AG20443 (cell line): ENCODE data around the gene PCBP3.
A peak's percentile ranks its signal among the peaks of the same experiment; 100 is the strongest.
"Not testable (repeated sequence)": the region's sequence is repeated elsewhere in the genome, so short reads cannot be mapped to it uniquely, and the experiment has no call there.

Experiments used
- DNase-seq: peaks from one replicate; pipeline ENCODE4 v3.0.0; 2012; ENCODE audit warnings: low spot score, mixed read lengths

The PCBP3 gene

DNA sequence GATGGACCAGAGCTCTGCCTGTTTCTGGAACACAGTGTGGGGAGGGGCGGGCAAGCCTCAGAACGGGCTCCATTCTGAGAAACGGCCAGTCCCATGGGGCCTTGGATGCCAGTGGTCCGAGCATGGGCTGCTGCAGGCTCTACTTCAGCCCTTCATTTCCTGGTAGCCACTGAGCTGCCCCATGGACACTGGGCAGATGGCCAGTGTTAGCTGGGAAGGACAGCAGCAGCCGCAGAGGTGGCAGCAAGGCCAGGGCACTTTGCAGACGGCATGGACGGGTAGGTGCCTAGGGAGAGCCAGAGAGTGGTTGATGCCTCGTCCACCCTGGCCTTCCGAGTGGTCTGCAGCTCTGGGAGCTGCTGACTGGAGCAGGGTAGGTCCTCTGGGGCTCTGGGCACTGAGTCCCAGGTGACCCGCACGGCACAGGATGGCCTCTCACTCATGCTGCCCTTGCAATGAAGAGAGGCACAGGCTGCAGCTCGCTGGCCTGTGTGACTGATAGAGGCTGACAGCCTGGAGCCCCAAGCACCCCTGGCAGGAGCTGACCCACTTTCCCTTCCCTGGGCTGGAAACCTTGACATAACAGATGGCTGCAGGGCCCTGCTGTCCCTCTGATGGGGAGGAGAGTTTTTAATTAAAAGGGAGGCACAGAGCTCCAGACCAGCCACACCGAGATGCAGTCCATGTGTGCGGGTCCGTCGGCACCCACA is 250.4 kb downstream of the PCBP3 start:
- no peak for DNase-seq

DNA sequence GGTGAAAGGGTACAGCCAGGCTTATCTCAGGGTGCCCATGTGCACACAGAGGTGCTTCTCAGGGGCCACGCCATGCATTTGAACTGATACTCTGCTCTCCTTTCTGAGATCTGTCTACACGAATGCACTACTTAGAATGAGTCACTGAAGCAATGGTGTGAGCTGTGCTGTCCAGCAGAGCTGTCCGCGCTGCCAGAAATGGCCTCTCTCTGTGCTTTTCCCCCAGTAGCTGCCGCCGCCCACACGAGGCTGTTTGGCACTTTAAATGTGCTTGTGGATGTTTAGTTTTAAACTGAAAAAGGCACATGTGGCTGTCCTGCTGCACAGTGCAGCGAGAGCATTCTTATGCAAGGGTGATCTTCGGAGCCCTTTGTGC is 250.9 kb downstream of the PCBP3 start:
- DNase-seq = peak; percentile 93

DNA sequence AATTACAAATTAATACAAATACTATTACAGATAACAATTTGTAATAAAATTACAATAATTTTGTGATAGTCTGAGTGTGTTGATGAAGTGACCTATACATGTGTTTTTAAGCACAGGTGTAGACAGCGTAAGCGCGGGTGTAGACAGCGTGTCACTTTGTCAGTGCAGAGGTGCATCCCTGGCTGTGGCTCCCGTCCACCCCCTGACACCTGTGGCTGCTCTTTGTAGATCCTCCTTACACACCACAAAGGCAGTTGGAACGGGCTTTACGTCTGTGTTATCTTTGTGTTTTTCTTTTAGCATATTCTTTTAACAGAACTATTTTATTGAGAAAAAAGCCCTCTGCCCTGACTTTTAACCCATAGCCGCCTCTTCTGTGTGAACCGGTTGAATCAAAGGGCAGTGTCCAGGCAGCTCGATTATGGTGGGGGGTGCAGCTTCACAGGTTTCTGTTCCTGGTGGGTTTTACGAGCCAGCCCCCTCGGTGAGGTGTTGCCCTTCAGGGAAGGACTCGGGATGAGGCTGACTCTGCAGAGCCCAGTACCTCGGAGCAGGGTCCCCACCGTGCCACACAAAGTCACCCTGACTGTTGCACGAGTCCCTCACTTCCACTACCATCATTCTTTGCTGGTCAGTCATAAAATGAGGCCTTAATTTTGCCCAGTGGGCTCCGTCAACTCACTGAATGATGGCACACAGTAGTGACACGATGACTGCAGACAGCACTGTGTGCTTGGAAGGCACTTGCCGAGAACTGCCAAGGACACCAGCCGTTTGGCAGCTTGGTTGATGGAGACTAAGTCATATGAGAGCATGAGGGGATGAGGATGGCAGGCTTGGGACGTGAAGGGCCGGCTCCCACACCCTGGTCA is 251.6 kb downstream of the PCBP3 start:
- DNase-seq = no peak

DNA sequence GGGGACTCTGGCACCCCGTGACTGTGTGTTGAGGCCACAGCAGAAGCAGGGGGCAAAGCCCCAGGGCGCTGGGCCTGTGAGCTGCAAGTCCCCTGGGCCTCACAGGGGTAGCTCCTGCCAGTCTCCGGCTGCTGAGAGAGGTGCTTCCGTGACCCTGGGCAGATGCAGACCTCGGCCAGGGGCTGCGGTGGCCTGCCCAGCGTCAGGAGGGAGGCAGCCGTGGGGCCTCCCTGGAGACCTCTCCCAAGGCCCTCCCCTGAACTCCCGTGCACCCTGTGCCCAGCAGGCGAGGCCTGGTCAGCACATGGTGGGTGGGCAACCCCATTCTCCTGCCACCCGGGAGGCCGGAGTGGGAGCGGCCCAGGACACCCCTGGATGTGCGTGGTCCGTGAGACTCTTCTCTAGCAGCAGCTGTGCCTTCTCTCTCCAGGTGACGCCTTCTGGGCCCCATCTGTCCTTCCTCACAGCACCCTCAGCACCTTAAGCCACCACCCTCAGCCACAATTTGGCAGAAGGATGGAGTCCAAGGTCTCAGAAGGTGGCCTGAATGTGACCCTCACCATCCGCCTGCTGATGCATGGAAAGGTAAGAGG is 252.3 kb downstream of the PCBP3 start:
- DNase-seq = no peak

DNA sequence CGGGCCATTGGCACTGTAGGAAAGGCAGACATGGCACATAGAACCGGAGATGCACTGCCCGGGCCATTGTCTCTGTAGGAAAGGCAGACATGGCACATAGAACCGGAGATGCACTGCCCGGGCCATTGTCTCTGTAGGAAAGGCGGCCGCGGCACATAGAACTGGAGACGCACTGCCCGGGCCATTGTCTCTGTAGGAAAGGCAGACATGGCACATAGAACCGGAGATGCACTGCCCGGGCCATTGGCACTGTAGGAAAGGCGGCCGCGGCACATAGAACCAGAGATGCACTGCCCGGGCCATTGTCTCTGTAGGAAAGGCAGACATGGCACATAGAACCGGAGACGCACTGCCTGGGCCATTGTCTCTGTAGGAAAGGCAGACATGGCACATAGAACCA is 252.9 kb downstream of the PCBP3 start:
- DNase-seq = not testable (repeated sequence)

DNA sequence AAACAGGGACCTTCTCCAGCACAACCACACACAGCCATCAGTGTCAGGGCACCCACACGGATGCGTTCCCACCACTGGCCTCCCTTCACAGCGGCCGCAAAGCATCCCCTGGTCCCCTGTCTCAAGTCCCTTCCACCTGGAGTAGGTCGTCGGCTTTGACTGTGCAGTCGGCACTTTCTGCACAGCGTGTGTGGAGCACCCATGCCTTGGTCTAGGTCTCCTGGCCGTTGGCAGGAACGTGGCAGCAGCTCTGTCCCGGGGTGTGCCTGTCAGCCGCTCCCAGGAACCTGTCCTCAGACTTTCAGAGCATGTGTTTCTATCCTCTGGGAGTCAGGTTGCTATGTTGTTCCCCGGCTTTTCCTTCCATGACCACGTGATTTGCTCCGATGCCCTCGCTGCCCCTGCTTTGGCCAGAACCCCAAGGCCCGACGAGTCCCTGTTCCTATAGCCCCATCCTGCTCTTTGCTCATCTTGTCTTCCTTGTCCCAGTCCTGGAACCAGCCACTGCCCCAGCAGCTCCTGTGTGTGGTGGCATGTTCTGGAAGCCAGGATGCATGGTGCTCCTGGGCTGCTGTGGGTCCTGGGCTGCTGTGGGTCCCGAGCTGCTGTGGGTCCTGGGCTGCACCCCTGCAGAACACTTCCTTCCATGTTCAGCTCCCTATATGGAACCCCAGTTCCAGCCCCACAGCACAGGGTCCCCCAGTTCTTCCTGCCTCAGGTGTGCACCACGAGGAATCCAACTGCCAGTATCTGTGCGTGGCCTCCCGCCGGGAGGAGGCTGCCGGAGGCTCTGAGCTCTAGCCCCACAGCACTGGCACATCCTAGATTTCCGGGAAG is 253.9 kb downstream of the PCBP3 start:
- DNase-seq = no peak

DNA sequence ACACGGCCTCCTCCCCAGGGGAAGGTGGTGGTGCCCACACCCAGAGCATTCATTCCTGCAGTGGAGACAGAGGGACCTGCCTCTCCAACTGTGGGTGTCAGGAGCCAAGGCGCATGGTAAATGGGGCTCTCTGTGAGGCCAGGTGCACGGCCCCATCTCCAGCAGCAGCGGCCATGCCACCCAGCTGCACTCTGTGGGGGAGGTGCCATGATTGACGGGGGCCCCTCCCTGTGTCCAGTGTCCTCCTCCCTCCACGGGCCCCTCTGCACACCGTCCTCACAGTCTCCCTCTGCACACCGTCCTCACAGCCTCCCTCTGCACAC is 254.5 kb downstream of the PCBP3 start:
- no peak for DNase-seq

DNA sequence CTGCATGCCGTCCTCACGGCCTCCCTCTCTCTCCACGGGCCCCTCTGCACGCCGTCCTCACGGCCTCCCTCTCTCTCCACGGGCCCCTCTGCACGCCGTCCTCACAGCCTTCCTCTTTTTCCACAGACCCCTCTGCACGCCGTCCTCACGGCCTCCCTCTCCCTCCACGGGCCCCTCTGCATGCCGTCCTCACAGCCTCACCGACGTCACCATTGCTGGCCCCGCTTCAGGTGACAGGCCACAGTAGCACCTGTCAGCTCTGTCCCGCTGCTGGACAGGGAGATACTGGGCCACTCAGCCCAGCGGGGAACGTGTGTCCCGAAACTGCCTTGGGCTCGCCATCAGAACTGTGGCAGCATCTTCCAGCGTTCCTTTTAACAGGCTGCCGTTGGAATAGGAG is 255.3 kb downstream of the PCBP3 start:
- no peak for DNase-seq

DNA sequence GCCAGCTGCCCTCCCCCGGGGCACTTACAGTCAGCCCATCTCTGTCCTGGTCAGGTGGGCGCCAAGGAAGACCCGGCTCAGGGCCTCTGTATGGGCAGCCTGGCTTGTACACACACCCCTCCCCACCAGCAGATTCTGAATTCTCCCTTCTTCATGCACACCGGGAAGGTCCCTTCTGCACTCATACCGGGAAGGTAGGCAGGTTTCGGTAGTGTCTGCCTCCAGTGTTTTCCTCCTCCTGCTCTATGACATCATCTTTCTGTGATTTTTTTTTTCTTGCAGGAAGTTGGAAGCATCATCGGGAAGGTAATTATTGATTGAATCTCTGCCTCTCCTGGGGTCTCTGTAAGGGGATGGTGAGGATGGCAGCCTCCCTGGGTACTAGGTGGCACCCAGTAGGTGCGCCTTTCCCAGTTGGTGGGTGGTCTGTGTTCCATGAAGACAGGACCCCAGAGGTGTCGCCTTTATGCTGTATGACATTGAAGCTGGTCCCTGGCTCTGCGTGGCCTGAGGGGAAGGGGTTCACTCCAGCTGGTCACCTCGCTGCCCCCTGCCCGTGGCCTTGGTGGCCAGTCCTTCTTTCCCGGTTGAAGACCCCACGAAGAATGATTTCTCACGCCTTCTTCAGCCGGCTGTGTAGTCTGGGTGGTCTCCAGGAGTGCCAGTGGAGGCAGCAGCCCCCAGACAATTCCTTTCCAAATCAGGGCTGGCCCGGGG is 255.9 kb downstream of the PCBP3 start:
- no peak for DNase-seq

DNA sequence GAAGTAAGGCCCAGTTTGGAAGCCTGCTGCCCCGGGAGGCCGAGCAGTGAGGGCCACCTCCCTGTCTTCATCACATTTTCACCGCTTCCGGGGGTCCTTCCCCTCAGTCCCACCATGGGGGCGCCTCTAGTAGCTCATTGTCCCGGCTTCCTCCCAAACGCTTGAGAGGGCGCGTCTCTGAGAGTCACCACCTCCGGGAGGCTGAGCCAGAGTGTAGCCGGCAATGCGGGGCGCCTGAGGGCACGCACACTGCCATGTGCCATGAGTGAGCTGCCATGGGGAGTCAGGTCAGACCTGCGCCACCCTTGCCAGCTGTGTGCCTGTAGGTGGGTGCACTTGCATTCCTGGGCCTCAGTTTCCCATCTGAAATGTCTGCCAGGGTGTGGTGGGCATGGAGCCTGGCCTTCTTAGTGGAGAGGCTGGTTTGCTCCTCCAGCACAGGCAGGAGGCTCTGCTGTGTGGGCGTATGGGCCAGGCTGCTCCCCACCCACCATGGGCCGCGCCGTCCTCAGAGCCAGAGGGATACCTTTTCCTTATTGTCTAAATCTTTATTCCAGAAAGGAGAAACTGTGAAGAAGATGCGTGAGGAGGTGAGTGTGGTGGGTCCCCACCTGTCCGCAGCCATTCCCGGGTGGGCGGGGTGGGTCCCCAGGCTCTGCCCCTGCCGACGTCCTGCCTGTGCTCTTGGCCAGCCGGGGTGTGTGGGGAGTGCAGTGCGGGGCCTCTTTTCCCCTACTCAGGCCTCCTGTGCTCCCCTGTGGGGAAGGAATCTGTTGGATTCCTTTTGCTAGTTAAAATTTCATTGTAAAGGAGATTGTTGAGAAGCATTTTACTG is 256.7 kb downstream of the PCBP3 start:
- no peak for DNase-seq

DNA sequence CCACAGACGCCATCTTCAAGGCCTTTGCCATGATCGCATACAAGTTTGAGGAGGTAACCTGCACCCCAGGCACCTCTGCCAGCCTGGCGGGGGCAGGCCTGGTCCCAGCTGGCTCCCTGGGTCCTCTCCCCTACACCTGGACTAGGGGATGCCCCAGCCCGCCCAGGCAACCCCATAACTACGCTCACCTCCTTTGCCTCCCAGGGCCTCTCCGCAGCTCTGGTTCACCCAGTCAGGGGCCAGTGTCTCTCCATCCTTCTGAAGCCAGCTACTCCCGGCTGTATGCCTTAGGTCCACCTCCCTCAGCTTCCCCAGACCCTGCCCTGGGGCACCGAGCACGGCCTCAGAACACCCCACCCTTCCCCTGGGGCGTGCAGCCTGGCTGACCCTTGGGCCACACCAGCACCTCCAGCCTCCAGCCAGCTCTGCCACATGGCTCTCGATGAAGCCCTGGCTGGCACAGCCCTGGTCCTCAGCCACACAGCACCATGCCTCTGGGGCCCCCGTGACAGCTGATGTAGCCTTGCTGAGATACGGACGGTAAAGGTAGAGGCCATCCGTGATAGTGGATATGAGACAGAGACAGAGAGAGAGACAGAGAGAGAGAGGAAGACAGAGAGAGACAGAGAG is 257.7 kb downstream of the PCBP3 start:
- DNase-seq = no peak

DNA sequence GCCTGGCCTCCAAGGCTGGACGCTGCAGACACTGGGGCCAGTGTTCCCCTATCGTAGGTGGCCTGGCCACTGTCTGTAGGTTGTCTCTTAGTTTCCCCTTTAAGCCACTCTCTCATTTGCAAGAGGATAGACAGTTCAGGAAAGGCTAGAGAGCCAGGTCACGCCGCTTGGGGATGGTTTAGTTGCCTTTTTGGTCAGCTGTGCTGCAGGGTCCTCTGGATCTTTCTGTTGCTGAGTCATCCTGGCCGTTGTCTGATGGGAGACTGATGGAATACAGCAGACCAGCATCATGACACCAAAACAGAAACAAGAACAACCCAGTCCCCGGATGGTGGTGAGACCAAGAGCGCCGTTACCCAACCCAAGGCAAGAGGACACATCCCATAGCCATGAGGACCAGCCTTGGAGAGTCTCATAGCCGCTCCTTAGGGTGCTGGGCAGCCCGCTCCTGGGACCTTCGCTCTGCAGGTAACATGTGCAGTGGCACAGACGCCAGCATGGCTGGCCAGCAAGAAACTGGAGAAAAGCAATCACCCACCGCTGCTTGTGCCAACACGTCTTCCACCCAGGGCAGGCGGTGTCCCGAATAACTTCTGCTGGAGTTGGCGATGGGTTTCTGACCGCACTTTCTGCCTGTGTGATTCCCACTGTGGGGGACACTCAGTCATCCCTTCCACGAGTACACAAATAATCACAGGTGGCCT is 258.9 kb downstream of the PCBP3 start:
- no peak for DNase-seq

DNA sequence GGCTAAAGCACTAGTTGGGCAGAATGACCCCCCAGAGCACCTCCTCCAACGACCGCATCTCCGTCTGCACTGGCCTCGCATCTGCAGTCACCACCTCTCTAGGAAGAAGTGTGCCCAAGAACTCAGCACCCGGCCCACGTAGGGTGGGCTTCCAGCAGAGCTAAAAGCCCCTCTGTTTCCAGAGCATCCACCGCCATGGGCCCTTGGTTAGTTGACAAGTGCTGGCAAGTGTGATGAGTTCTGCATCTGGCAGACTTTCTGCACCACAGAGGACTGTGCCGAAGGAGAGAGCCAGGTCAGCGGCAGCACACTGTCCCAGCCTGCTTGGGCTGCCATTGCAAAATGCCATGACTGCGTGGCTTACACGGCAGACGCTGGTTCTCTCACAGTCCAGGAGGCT is 261.7 kb downstream of the PCBP3 start:
- DNase-seq = no peak

DNA sequence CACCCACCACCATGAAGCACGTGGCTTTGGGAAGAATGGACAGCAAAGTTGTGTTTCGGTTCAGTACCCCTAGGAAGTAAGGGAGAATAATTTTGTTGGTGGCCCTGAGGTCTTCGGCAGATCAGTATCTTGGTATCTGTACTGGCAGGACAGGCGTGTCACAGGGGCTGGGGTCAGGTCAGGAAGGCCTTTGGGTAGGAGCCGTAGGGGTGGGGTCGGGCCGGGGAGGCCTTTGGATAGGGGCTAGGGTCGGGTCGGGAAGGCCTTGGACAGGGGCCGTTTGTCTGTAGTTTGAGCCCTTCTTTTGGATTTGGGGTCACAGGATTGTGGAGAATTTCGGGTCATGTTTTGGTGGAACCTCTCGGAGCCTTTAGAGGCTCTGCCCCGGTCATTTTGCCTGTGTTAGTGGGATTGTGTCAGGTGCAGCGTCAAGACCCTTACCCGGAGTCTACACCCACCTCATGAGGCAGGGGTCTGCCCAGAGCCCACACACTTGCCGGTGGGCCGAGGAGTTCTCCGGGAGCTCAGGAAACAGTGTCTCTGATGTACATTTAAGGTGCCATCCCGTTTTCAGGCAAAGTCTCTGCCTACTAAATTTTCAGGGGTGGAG is 262.8 kb downstream of the PCBP3 start:
- no peak for DNase-seq

DNA sequence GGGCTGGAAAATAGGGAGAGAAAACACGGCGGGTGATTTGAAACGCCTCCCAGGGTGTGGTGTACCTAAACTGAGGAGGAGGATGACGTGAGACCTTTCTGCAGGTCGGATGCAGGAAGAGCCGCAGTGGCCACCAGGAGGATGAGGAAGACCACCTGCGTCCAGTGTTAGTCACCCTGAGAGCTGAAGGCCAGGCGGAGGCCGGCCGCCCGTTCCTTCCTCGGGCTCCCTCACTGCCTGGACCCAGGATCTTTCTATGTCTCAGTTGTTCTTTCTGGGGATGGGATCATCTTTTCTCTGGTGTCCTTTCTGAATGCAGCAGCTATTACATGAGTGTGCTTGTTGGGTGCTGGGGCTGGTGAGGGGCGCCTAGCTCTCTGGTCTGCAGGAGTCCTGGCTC is 263.3 kb downstream of the PCBP3 start:
- DNase-seq = no peak

DNA sequence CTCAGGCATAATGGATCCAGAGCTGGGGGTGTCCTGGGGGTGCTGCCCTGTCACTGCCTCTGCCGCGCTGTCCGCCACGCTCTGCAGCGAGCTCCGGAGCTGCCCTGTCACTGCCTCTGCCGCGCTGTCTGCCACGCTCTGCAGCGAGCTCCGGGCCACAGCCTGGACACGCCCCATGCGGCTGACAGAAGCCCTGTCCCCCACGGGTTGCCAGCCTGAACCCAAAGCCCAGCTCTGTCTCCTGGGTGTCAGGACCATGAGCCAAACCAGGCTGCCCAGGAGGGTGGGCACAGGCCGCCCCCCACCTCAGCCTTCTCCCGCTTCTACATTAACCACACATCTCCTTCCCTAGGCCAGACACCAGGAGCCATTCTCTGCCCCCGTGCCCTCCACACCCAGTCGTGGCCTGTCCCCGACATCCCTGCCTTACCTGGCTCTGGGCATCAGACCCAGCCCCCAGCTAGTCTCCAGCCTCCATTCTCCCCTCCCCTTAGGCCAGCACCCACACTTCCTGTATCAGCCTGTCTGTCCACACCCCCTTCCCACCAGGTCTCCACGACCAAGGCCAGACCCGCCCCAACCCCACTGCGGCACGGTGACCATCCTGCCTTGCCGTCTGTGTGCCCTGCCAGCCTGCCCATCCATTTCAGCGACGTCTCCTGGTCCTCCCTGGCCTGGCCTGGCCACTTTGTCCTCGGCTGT is 265.2 kb downstream of the PCBP3 start:
- DNase-seq = no peak

DNA sequence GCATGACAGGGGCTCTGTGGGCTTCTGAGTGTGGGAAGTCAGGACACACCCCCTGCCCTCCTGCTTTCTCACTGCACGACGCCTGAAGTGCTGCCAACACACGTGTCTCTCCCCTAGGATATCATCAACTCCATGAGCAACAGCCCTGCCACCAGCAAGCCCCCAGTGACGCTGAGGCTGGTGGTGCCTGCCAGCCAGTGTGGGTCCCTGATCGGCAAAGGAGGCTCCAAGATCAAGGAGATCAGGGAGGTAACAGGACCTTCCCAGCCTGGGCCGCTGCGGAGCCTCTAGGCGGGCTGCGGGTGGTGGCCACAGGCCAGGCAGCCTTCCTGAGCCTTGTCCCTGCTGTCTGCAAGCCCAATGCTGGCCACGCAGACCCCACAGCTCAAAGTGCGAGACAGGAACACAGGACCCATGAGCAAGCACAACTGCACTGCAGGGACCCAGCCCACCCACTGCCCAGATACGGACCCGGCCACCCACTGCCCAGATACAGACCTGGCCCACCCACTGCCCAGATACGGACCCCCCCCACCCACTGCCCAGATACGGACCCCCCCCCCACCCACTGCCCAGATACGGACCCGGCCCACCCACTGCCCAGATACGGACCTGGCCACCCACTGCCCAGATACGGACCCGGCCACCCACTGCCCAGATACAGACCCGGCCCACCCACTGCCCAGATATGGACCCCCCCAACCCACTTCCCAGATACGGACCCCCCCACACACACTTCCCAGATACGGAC is 265.9 kb downstream of the PCBP3 start:
- DNase-seq = no peak

DNA sequence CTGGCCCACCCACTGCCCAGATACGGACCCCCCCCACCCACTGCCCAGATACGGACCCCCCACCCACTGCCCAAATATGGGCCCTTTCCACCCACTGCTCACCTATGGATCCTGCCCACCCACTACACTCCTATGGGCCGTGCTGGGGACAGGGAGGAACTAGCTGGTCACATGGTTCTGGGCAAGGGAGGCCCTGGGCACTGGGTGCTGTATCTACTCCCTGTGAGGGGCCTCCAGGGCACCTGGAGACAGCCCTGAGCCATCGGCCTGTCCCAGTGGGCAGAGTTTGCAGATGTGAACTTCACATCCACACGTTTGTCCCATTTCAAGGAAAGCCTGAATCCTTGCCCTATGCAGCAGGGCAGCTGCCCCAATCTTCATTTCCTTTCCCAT is 266.6 kb downstream of the PCBP3 start:
- DNase-seq = no peak
